ENCODE measurements around the gene ATF6.

DNA sequence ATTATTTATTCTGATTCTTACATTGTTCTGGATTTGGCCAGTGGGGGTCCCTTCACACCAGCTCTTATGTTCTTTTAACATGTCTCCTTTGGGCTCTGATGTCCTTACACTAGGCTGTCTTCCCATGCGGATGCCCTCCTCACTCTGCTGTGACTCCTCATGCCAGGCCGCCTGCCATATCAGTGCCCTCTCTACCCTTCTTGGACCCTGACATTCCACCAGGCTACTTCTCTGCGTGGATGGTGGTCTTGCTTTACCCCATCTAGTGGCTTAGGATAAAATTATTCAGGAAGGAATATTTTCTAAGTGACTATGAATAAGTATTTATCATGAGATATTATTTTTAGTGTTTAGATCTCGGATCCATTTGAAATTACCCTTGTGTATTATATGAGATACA is 21.2 kb downstream of the ATF6 start:
- TF ChIP-seq, protein P1, sequence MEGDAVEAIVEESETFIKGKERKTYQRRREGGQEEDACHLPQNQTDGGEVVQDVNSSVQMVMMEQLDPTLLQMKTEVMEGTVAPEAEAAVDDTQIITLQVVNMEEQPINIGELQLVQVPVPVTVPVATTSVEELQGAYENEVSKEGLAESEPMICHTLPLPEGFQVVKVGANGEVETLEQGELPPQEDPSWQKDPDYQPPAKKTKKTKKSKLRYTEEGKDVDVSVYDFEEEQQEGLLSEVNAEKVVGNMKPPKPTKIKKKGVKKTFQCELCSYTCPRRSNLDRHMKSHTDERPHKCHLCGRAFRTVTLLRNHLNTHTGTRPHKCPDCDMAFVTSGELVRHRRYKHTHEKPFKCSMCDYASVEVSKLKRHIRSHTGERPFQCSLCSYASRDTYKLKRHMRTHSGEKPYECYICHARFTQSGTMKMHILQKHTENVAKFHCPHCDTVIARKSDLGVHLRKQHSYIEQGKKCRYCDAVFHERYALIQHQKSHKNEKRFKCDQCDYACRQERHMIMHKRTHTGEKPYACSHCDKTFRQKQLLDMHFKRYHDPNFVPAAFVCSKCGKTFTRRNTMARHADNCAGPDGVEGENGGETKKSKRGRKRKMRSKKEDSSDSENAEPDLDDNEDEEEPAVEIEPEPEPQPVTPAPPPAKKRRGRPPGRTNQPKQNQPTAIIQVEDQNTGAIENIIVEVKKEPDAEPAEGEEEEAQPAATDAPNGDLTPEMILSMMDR (IDR thresholded peaks at IDR 0.05; ENCODE audit: low read depth, low read length, poor library complexity, severe bottlenecking): peak; percentile 54
- TF ChIP-seq EZH2phosphoT487 (IDR thresholded peaks at IDR 0.05; ENCODE audit: borderline replicate concordance, low read length): no peak

All from DOHH2 (cell line).